Measurements from ENCODE around the gene ZNF691. TPM values are rescaled to one million over a fixed set of nuclear protein-coding genes. Genes with fewer than 3 reads are reported as not detected.
"Not testable (repeated sequence)": the region's sequence is repeated elsewhere in the genome, so short reads cannot be mapped to it uniquely, and the experiment has no call there.

The ZNF691 gene
- polyA plus RNA-seq, 2 of the 4 experiments (the other 2 are of a cell fraction) = 4.8 to 6.2 TPM

- WGBS (ENCODE audit: missing lambda C conversion rate) = 86% methylated on average over 8 of the region's 8 CpGs
- TF ChIP-seq FOXS1 (CRISPR knock-in tag; IDR thresholded peaks at IDR 0.05) = no peak
- H3K4me1 ChIP-seq = no peaks in the 10 kb centered on the region
- FAIRE-seq = no peak
- no peaks in the 10 kb centered on the region for H3K9me3 ChIP-seq
- CTCF ChIA-PET = no interaction called here
- no peak for ATAC-seq
- H3K27ac ChIP-seq = no peak overlapping the region
- no peak overlapping the region for H3K4me2 ChIP-seq
- POLR2A ChIA-PET = no interaction called here
- H3K4me3 ChIP-seq = no peak overlapping the region
- DNase-seq (ENCODE audit: low read depth in 1 of 2, low spot score in 1 of 2) = no peak
These were observed 44.5 kb upstream of the ZNF691 start for GRCh38 chr1:42801832-42802473.

- POLR2A ChIA-PET = interaction anchor here (1.2 kb wide), 1 partner anchor 10 kb away, joined by 4 read pairs; no protein-coding TSS in a partner anchor
- FAIRE-seq (no peak), ATAC-seq (no peak), DNase-seq (ENCODE audit: low read depth in 1 of 2, low spot score in 1 of 2) (no peak)
- H3K4me3 ChIP-seq = no peak overlapping the region
- CTCF ChIA-PET = interaction anchor here (1.1 kb wide), 1 partner anchor 268 kb away, joined by 3 read pairs; no protein-coding TSS in a partner anchor
- no peaks in the 10 kb centered on the region for H3K9me3 ChIP-seq
- no peaks in the 10 kb centered on the region for H3K4me1 ChIP-seq
- H3K27ac ChIP-seq = no peak overlapping the region
- no peak overlapping the region for H3K4me2 ChIP-seq
- TF ChIP-seq RARB (CRISPR knock-in tag; IDR thresholded peaks at IDR 0.05) = no peak
- no peak for TF ChIP-seq SREBF2 (IDR thresholded peaks at IDR 0.05)
- TF ChIP-seq MYC (IDR thresholded peaks at IDR 0.05; ENCODE audit: borderline replicate concordance, low read length) = no peak
These were observed 40.2 kb upstream of the ZNF691 start for GRCh38 chr1:42806171-42806570.

DNA sequence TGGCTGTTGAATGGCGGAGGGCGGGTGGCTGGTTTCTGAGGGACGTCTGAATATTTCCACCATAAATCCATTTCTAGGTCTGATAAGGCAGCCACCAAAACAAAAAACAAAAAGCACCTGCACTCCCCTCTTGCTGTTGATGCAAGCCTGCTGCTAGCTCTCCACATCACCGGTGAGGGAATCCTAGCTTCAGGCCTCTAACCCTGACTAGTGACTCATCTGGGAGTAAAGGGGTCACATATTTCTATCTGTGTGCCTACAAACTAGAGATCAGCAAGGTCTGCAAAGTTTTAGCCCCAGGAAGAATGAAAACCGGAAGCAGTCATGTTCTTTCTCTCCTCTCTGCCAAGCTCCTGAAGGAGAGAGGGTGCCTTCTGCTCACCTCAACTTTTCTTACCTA lies 39.8 kb upstream of the ZNF691 start:
- WGBS (ENCODE audit: missing lambda C conversion rate) = 87% methylated on average over 5 of the region's 5 CpGs
- Histone ChIP-seq H3K27ac (no peak overlapping the region), H3K4me2 (no peak overlapping the region), H3K4me1 (no peaks in the 10 kb centered on the region), H3K4me3 (no peak overlapping the region), H3K9me3 (no peaks in the 10 kb centered on the region)
- no peak for FAIRE-seq
- no peak for TF ChIP-seq CHD4 (IDR thresholded peaks at IDR 0.05; ENCODE audit: borderline replicate concordance)
- ChIA-PET CTCF (no interaction called here), POLR2A (interaction anchor here (1.2 kb wide), 1 partner anchor 10 kb away, joined by 4 read pairs; no protein-coding TSS in a partner anchor)
- ATAC-seq = no peak
- no peak for DNase-seq (ENCODE audit: low read depth in 1 of 2, low spot score in 1 of 2)

DNA sequence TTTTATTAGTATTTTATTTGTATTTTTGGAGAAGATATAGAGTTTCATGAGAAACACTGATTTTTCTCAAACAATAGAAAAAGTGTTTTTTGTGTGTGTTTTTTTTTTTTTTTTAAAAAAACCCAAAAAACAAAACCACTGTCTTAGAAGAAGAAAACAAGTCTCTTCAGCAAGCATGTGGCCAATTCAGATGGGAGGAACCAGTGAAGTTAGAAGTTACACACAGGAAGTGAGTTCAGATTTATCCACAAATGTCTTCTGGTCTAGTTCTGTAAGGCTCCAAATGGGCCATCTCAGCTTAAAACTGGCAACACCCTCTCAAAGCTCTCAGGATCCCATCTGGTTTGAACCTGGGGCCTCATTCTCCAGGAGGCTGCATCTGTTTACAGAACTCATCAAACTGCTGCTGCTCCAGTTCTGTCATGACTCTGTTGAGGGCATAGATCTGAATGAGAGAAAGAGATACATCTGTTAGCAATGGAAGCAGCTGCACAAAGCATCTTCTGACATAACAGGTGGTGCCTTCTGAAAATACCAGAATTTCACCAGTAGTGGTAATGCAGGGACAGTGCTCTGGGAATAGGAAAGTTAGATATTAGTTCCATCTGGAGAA lies 39.3 kb upstream of the ZNF691 start:
- FAIRE-seq (no peak), ATAC-seq (no peak), DNase-seq (ENCODE audit: low read depth in 1 of 2, low spot score in 1 of 2) (no peak)
- no peak overlapping the region for H3K27ac ChIP-seq
- no peaks in the 10 kb centered on the region for H3K4me1 ChIP-seq
- no peak overlapping the region for H3K4me3 ChIP-seq
- no peak overlapping the region for H3K4me2 ChIP-seq
- H3K9me3 ChIP-seq = no peaks in the 10 kb centered on the region
- POLR2A ChIA-PET = interaction anchor here (1.2 kb wide), 1 partner anchor 9 kb away, joined by 4 read pairs; no protein-coding TSS in a partner anchor
- CTCF ChIA-PET = no interaction called here
- TF ChIP-seq EHF (CRISPR knock-in tag; IDR thresholded peaks at IDR 0.05) = no peak

GRCh38 chr1:42814815-42815214 lies 31.6 kb upstream of the ZNF691 start:
- H3K4me3 ChIP-seq; H3K9me3 ChIP-seq; POLR2A ChIA-PET; DNase-seq (ENCODE audit: low read depth in 1 of 2, low spot score in 1 of 2); H3K27ac ChIP-seq; H3K4me2 ChIP-seq; CTCF ChIA-PET; ATAC-seq; FAIRE-seq: not testable (repeated sequence)
- peaks cover 19% of the 10 kb centered on the region; the same call in 2 of the 3 replicates for H3K4me1 ChIP-seq
- 73% methylated on average over 1 of the region's 3 CpGs for WGBS (ENCODE audit: missing lambda C conversion rate)

- peak overlapping the region; percentile 97 to 98 for H3K27ac ChIP-seq
- peaks cover 26% of the 10 kb centered on the region; the same call in 2 of the 3 replicates for H3K4me1 ChIP-seq
- DNase-seq (ENCODE audit: low read depth in 1 of 2, low spot score in 1 of 2) (no peak), FAIRE-seq (no peak), ATAC-seq (peak; percentile 6 to 32; a peak in 4 of 6 replicates)
- POLR2A ChIA-PET = interaction anchor here (1.0 to 3.0 kb wide), 3 partner anchors 10 to 49 kb away, joined by 4 to 15 read pairs (median 12); partner anchors contain the start of genes C1orf50, P3H1 and ZNF691
- CTCF ChIA-PET = interaction anchor here (0.6 to 2.0 kb wide), 3 partner anchors 30 to 336 kb away, joined by 4 to 7 read pairs (median 5); partner anchors contain the start of gene ZNF691
- no peak for TF ChIP-seq RAD21 (conservative IDR thresholded peaks at IDR 0.05 in 1 of 2, IDR thresholded peaks at IDR 0.05 in 1 of 2)
- no peak for TF ChIP-seq HDAC2 (IDR thresholded peaks at IDR 0.05)
- TF ChIP-seq KDM1A (IDR thresholded peaks at IDR 0.05; ENCODE audit: low read depth) = no peak
- TF ChIP-seq CTCF (IDR thresholded peaks at IDR 0.05) = no peak
- no peak for TF ChIP-seq RARB (CRISPR knock-in tag; IDR thresholded peaks at IDR 0.05)
- TF ChIP-seq CHD4 (IDR thresholded peaks at IDR 0.05; ENCODE audit: borderline replicate concordance) = no peak
- no peak for TF ChIP-seq HOXB5 (CRISPR knock-in tag; IDR thresholded peaks at IDR 0.05)
- TF ChIP-seq, protein P1, sequence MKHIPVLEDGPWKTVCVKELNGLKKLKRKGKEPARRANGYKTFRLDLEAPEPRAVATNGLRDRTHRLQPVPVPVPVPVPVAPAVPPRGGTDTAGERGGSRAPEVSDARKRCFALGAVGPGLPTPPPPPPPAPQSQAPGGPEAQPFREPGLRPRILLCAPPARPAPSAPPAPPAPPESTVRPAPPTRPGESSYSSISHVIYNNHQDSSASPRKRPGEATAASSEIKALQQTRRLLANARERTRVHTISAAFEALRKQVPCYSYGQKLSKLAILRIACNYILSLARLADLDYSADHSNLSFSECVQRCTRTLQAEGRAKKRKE (CRISPR knock-in tag; IDR thresholded peaks at IDR 0.05; ENCODE audit: low read depth) = no peak
- no peak for TF ChIP-seq RFX5 (IDR thresholded peaks at IDR 0.05)
- TF ChIP-seq SMC3 (IDR thresholded peaks at IDR 0.05) = no peak
- TF ChIP-seq EHMT2 (IDR thresholded peaks at IDR 0.05; ENCODE audit: low read depth) = no peak
- TF ChIP-seq HOXB13 (CRISPR knock-in tag; IDR thresholded peaks at IDR 0.05; ENCODE audit: low read depth) = no peak
- no peak for TF ChIP-seq HEYL (CRISPR knock-in tag; IDR thresholded peaks at IDR 0.05)
- TF ChIP-seq NPAS2 (CRISPR knock-in tag; IDR thresholded peaks at IDR 0.05; ENCODE audit: borderline replicate concordance) = no peak
- peak overlapping the region; percentile 52 for H3K4me3 ChIP-seq
- H3K4me2 ChIP-seq = peak overlapping the region; percentile 68
- 55% methylated on average over 7 of the region's 7 CpGs for WGBS (ENCODE audit: missing lambda C conversion rate)
- H3K9me3 ChIP-seq = no peaks in the 10 kb centered on the region
These were observed 30.4 kb upstream of the ZNF691 start for GRCh38 chr1:42815941-42816584.

All from A549 (cell line).